Activated CD4-positive, alpha-beta T cell treated with anti-CD3 and anti-CD28 coated beads for 1 hour (primary cell): ENCODE measurements around the gene PDCD1.
"Not testable (repeated sequence)": the region's sequence is repeated elsewhere in the genome, so short reads cannot be mapped to it uniquely, and the experiment has no call there.

Experiments used
- DNase-seq: peaks from one replicate; pipeline ENCODE4 v3.0.0-alpha.2; 2020

Gene PDCD1

DNA sequence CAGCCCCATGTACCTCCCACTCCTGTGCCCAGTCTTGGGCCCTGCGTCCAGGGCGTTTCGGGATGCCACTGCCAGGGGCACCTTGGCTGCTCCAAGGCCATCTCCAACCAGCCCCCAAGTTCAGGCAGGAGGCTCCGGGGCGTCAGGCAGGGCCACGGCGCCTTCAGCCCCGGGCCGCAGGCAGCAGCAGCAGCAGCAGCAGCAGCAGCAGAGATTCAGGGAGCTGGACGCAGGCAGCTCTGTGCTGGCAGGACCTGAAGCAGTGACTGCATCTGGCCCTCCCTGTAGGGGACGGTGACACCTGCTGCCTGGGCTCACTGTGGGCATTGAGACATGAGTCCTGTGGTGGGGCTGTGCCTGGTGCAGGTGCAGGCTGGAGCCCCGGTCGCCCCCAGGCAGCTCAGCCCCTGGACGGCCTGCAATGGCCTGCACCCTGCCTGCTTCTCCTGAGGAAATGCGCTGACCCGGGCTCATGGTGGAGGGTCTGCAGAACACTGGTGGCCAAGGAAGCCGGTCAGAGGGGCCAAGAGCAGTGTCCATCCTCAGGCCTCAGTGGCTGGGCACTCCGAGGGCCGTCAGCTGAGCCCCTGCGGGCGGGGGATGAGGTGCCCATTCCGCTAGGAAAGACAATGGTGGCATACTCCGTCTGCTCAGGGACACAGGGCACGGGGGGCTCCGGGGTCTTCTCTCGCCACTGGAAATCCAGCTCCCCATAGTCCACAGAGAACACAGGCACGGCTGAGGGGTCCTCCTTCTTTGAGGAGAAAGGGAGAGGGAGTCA, 8.0 kb downstream of the PDCD1 start:
- DNase-seq: no peak

GRCh38 chr2:241849616-241850543, 8.8 kb downstream of the PDCD1 start:
- no peak for DNase-seq

GRCh38 chr2:241848761-241849615, 9.7 kb downstream of the PDCD1 start:
- no peak for DNase-seq

DNA sequence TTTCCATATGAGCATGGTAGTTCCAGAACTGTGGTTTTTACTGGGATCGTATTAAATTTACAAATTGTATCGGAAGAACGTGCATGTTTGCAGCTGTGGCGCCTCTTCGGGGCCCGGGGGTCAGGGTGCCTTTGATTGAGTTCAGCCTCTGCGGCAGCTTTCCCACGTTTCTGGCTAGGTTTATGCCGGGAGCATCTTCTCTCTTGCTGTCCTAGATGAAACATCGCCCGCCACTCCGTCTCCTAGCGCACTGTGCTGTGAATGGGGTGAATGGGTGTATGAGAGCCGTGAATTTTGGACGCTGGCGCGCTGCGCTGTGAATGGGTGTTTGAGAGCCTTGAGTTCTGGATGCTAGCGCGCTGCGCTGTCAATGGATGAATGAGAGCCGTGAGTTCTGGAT, 12.3 kb downstream of the PDCD1 start:
- no peak for DNase-seq

DNA sequence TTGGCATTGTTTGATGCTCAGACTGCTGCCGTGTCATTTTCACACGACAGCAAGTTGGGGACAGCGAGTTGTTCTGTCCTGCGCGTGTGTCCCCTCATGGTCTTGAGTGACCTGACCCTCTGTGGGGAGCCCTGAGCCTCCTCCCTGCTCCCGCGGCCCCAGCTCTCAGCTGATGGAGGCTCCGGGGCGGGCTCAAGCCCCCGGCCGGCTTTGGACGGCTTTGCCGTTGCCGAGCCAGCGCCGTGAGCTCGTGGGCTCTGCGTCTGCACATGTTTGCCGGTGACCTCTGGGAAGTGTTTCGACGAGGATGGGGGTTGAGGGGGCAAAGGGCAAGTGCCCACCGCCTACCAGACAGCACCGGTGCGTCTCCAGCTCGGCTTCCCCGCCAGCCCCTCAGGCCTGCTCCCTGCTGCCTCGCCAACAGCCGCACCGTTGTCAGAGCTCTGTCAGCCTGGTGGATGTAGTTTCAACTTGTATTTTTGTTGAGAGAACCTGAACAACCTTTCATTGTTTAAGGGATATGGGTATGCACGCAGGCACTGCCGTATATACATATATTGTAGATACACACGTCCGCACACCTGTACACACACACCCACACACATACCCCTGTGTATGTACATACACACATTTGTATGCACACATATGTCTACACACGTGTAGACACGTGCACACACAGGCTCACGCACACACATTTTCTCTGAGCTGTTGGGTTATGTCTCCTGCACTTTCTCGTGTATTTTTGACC, 13.7 kb downstream of the PDCD1 start:
- DNase-seq: no peak

DNA sequence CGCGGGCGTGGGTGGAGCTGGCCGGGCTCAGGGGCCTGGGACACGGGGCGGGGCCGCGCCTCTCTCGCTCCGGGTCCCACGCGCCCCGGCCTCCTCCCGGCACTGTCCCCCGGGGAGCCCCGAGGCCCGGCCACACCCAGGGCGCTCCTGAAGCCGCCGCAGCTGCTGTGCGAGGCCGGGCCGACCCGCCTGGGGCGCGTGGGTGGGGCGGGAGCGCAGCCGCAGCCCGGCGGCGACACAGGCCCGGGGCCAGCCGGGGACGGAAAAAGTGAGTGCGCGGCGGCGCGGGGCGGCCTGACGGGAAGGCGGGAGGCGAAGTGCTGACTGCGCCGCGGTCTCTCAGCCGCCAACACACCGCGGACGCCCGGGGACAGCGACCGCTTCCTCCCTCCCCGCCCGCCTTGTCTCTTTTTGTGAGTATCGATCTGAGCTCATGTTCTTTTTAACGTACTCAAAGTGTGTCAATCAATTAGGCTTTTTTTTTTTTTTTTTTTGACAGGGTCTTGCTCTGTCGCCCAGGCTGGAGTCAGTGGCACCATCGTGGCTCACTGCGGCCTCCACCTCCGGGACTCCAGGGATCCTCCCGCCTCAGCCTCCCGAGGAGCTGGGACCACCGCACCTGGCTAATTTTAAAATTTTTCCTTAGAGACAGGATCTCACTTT, 14.5 kb downstream of the PDCD1 start:
- peak; percentile 78 for DNase-seq

DNA sequence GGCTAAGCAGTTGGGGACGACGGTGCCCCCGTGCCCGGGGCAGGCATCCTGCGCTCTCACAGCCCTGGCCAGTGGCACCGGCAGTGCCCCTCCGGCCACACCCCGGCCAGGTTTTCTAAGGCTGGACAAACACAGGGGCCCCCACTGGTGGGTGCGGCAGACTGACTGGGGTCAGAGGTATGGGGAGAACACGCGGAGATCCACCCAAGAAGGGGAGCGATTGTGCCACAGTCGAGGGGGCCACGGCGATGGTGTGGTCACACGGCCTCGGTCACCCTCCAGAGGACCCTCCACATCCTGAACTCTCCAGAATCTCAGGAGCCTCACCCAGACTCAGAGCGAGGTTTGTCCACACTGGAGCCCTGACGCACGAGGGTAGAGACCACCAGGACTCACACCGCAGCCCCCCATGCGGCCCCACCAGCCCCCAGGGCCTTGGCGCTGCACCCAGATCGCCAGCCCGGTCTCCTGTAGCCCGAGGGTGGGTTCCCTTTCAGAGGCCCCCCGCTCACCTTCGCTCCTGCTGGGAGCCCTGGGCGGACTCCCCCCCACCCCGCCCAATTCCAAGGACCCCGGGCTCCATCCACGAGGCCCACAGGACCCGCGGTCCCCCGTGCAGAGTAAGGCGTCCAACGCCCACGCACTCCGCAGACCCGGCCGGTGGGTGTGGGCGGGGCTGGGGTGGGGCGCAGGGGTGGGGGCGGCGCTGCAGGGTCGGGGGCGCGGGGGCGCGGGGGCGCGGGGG, 15.2 kb downstream of the PDCD1 start:
- no peak for DNase-seq

DNA sequence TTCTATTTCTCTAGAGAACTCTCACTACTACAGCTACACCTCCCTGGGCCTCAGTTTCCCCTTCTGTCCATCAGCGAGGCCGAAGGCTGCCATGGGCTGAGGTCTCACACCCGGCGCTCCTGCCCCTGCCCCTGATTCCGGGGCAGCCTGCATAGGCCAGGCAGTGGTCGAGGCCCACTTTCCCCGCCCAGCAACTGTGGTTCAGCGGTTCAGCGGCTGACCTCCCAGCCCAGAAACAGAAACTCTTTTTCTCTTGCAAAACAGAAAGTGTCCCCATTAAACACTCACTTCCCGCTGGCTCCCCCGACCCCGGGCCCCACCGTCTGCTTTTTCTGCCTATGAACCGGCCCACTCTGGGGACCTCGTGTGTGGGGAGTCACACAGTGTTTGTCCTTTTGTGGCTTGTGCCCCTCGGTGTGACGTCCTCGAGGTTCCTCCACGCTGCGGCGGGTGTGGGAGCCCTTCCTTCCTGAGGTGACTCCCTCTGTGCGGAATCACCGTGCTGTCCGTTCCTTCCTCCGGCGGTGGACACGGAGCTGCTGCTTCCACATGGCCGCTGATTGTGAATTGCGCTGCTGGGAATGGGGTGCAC, 16.0 kb downstream of the PDCD1 start:
- DNase-seq: no peak

- no peak for DNase-seq
Observed at GRCh38 chr2:241842067-241842415, 16.7 kb downstream of the PDCD1 start.

- no peak for DNase-seq
Observed at GRCh38 chr2:241841181-241842066, 17.3 kb downstream of the PDCD1 start.

- no peak for DNase-seq
Observed at GRCh38 chr2:241837197-241837965, 21.3 kb downstream of the PDCD1 start.

GRCh38 chr2:241836292-241836691, 22.4 kb downstream of the PDCD1 start:
- no peak for DNase-seq

DNA sequence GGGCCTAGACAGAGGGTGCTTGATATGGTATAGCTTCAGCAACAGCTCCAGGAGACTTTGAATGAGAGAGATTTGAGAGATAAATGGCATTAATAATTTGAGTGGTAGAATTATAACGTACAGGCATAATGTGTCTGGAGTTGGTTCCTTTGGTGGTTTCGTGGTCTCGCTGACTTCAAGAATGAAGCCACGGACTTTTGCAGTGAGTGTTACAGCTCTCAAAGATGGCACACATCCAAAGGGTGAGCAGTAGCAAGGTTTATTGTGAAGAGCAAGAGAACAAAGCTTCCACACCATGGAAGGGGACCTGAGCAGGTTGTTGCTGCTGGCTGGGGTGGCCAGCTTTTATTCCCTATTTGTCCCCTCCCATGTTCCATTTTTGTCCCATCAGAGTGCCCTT, 23.1 kb downstream of the PDCD1 start:
- DNase-seq: no peak

GRCh38 chr2:241834527-241835210, 24.0 kb downstream of the PDCD1 start:
- no peak for DNase-seq

- DNase-seq: not testable (repeated sequence)
Observed at GRCh38 chr2:241833756-241834526, 24.8 kb downstream of the PDCD1 start.

DNA sequence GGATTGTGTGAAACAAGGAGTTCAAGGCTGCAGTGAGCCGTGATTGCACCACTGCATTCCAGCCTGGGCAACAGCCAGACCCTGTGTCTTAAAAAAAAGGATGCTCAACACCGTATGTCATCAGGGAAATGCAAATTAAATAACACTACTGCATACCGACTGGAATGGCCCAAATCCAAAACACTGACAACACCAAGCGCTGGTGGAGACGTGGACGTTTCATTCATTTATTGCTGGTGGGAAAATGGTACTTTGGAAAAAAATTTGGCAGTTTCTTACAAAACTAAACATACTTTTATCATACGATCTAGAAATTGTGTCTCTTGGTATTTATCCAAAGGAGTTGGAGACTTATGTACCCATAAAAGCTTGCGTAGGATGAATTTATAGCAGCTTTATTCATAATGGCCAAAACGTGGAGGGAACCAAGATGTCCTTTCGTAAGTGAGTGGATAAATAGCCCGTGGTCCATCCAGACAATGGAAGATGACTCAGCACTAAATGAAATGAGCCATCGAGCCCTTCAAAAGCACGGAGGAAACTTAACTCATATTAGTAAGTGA, 25.5 kb downstream of the PDCD1 start:
- DNase-seq: no peak

- no peak for DNase-seq
Observed at GRCh38 chr2:241827394-241827793, 31.3 kb downstream of the PDCD1 start.
